ENCODE data around the gene TSBP1.

DNA sequence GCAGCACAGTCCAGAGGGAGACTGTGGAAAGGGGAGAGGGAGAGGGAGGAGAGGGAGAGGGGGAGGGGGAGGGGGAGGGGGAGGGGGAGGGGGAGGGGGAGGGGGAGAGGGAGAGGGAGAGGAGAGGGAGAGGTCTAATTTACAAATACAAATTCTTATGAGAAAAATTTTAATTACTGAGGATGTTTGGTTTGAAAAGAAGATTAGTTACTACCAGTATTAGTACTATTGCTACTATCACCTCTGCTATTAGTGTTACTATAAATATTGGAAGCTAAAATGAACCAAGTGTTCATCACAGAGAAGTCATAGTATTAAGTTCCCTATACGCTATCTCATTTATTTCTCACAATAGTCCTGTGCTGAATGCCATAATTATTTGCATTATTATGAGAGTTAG is 14.3 kb upstream of the TSBP1 start:
- TF ChIP-seq, protein P1, sequence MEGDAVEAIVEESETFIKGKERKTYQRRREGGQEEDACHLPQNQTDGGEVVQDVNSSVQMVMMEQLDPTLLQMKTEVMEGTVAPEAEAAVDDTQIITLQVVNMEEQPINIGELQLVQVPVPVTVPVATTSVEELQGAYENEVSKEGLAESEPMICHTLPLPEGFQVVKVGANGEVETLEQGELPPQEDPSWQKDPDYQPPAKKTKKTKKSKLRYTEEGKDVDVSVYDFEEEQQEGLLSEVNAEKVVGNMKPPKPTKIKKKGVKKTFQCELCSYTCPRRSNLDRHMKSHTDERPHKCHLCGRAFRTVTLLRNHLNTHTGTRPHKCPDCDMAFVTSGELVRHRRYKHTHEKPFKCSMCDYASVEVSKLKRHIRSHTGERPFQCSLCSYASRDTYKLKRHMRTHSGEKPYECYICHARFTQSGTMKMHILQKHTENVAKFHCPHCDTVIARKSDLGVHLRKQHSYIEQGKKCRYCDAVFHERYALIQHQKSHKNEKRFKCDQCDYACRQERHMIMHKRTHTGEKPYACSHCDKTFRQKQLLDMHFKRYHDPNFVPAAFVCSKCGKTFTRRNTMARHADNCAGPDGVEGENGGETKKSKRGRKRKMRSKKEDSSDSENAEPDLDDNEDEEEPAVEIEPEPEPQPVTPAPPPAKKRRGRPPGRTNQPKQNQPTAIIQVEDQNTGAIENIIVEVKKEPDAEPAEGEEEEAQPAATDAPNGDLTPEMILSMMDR (conservative IDR thresholded peaks at IDR 0.05; ENCODE audit: low read depth, low read length), result no peak
- TF ChIP-seq EZH2 (IDR thresholded peaks at IDR 0.05; ENCODE audit: borderline replicate concordance, low read depth, low read length, poor library complexity, severe bottlenecking), result no peak

Data from A673 (cell line).